HUES6 (cell line): ENCODE data around the gene NDUFA13.

ENCODE experiments used
- H3K27ac ChIP-seq: 2 replicates; pipeline ENCODE4 v1.7.0; 2013; ENCODE audit warnings: low read depth, mild to moderate bottlenecking, low read length, inconsistent platforms
- H3K27me3 ChIP-seq: 2 replicates; pipeline ENCODE4 v1.6.1; 2013; ENCODE audit warnings: low read length; ENCODE audit not compliant: control insufficient read depth, insufficient read depth
- H3K36me3 ChIP-seq: 2 replicates; pipeline ENCODE4 v1.6.1; 2013; ENCODE audit warnings: low read length; ENCODE audit not compliant: control insufficient read depth, insufficient read depth
- H3K4me1 ChIP-seq: 2 replicates; pipeline ENCODE4 v1.6.1; 2013; ENCODE audit warnings: low read length; ENCODE audit not compliant: control insufficient read depth, insufficient read depth
- H3K4me3 ChIP-seq: 2 replicates; pipeline ENCODE4 v1.5.1; 2013; ENCODE audit warnings: low read depth, low read length
- H3K9ac ChIP-seq: one replicate; pipeline ENCODE4 v1.6.1; 2013; ENCODE audit warnings: mild to moderate bottlenecking, low read length
- H3K9me3 ChIP-seq: 2 replicates; pipeline ENCODE4 v1.6.1; 2013; ENCODE audit warnings: low read depth, low read length; ENCODE audit not compliant: control insufficient read depth, insufficient read depth

NDUFA13 gene

GRCh38 chr19:19567391-19567790 is 51.4 kb downstream of the NDUFA13 start:
- Histone ChIP-seq H3K36me3 (peaks cover 5% of the 10 kb centered on the region; the same call in 1 of the 2 replicates), H3K27ac (no peak overlapping the region), H3K4me1 (no peaks in the 10 kb centered on the region), H3K27me3 (no peaks in the 10 kb centered on the region), H3K4me3 (no peak overlapping the region), H3K9ac (no peak overlapping the region), H3K9me3 (no peaks in the 10 kb centered on the region)

GRCh38 chr19:19568802-19569756 is 53.1 kb downstream of the NDUFA13 start:
- Histone ChIP-seq H3K4me1 (no peaks in the 10 kb centered on the region), H3K27ac (no peak overlapping the region), H3K36me3 (peaks cover 5% of the 10 kb centered on the region; the same call in 1 of the 2 replicates), H3K4me3 (no peak overlapping the region), H3K9me3 (no peaks in the 10 kb centered on the region), H3K9ac (no peak overlapping the region), H3K27me3 (no peaks in the 10 kb centered on the region)

GRCh38 chr19:19570571-19570970 is 54.5 kb downstream of the NDUFA13 start:
- Histone ChIP-seq H3K4me3 (no peak overlapping the region), H3K9me3 (no peaks in the 10 kb centered on the region), H3K4me1 (peaks cover under 1% of the 10 kb centered on the region; the same call in 1 of the 2 replicates), H3K36me3 (peaks cover 5% of the 10 kb centered on the region; the same call in 1 of the 2 replicates), H3K9ac (no peak overlapping the region), H3K27me3 (no peaks in the 10 kb centered on the region), H3K27ac (no peak overlapping the region)

GRCh38 chr19:19571071-19571786 is 55.2 kb downstream of the NDUFA13 start:
- no peak overlapping the region for H3K27ac ChIP-seq
- H3K4me1 ChIP-seq = peaks cover 4% of the 10 kb centered on the region
- no peaks in the 10 kb centered on the region for H3K27me3 ChIP-seq
- no peaks in the 10 kb centered on the region for H3K9me3 ChIP-seq
- H3K36me3 ChIP-seq = peaks cover 5% of the 10 kb centered on the region; the same call in 1 of the 2 replicates
- H3K4me3 ChIP-seq = no peak overlapping the region
- H3K9ac ChIP-seq = no peak overlapping the region

GRCh38 chr19:19575411-19575810 is 59.4 kb downstream of the NDUFA13 start:
- Histone ChIP-seq H3K4me1 (peaks cover 4% of the 10 kb centered on the region), H3K36me3 (no peaks in the 10 kb centered on the region), H3K27me3 (no peaks in the 10 kb centered on the region), H3K9ac (no peak overlapping the region), H3K9me3 (no peaks in the 10 kb centered on the region), H3K27ac (no peak overlapping the region), H3K4me3 (no peak overlapping the region)
